PC-3 (cell line): ENCODE measurements around the gene GJB5.

Source experiments
- CTCF ChIP-seq: fragments of 300-600 bp; sonication (generic); conservative IDR thresholded peaks from 2 replicates; pipeline ENCODE4 v1.5.1; 2017; ENCODE audit warnings: antibody characterized with exemption, low read depth, mild to moderate bottlenecking, low read length
- EZH2phosphoT487 ChIP-seq: fragments of 300-600 bp; sonication (generic); IDR thresholded peaks from 2 replicates; pipeline ENCODE4 v1.6.1; 2018; ENCODE audit warnings: mild to moderate bottlenecking, antibody characterized with exemption, low read length, borderline replicate concordance

GRCh38 chr1:34777519-34778321 is 22.9 kb downstream of the GJB5 start:
- TF ChIP-seq CTCF (no peak), EZH2phosphoT487 (no peak)
